H1 (cell line): ENCODE measurements around the gene HOXA10. TPM values are rescaled to one million over a fixed set of nuclear protein-coding genes. Genes with fewer than 3 reads are reported as not detected.

ENCODE experiments used
- CTCF ChIA-PET: fragments of 300-600 bp; sonication (Branson Sonifier 250); formaldehyde crosslinking; loops from one replicate; lab custom pipeline; 2021; ENCODE audit not compliant: partially characterized antibody; lab: Charles Lee
- POLR2A ChIA-PET: fragments of 300-600 bp; sonication (Branson Sonifier 250); formaldehyde crosslinking; loops from one replicate; lab custom pipeline; 2021; ENCODE audit warnings: inconsistent platforms; ENCODE audit not compliant: partially characterized antibody; lab: Charles Lee
- DNase-seq, 2 experiments: peaks; one replicate each; pipeline versions ENCODE4 v3.0.0 to v3.0.0-alpha.2; 2010 to 2022; ENCODE audit warnings: low spot score in 2 of 2, low read depth in 1 of 2, mixed read lengths in 1 of 2
- FAIRE-seq: peaks from 2 replicates; lab custom pipeline; 2011; peaks lifted over from hg19 to GRCh38; lab: Jason Lieb, UNC
- H2AFZ ChIP-seq: 2 replicates; pipeline ENCODE4 v1.8.1; 2012; ENCODE audit warnings: low read length, inconsistent platforms
- H2AK5ac ChIP-seq: 2 replicates; pipeline ENCODE4 v1.6.1; 2013; ENCODE audit warnings: low read depth, low read length
- H2BK120ac ChIP-seq: replicated peaks from 2 replicates; pipeline ENCODE3; 2013; ENCODE audit warnings: low read depth, low read length, inconsistent platforms
- H2BK12ac ChIP-seq: 2 replicates; pipeline ENCODE4 v1.6.1; 2013; ENCODE audit warnings: low read depth, low read length
- H2BK15ac ChIP-seq: 2 replicates; pipeline ENCODE4 v1.6.1; 2013; ENCODE audit warnings: low read length
- H2BK20ac ChIP-seq: 2 replicates; pipeline ENCODE4 v1.6.1; 2013; ENCODE audit warnings: low read length
- H2BK5ac ChIP-seq: 2 replicates; pipeline ENCODE4 v1.6.1; 2013; ENCODE audit warnings: low read depth, low read length
- H3K14ac ChIP-seq: 2 replicates; pipeline ENCODE4 v1.6.1; 2013; ENCODE audit warnings: inconsistent platforms; ENCODE audit not compliant: insufficient read length
- H3K18ac ChIP-seq: 2 replicates; pipeline ENCODE4 v1.6.1; 2013; ENCODE audit warnings: low read length; ENCODE audit errors: extremely low read depth
- H3K23ac ChIP-seq: 2 replicates; pipeline ENCODE4 v1.6.1; 2013; ENCODE audit warnings: inconsistent platforms; ENCODE audit not compliant: insufficient read length
- H3K23me2 ChIP-seq: 2 replicates; pipeline ENCODE4 v1.6.1; 2013; ENCODE audit warnings: low read depth, low read length
- H3K27ac ChIP-seq: 2 replicates; pipeline ENCODE4 v1.6.1; 2011; ENCODE audit warnings: low read depth, low read length, inconsistent platforms
- H3K27me3 ChIP-seq, 4 experiments: replicated peaks in 1 of 4; 1 replicate in 1 of 4; 2 replicates in 3 of 4; pipeline versions ENCODE4 v1.6.1 to v1.8.1; 2011 to 2013; ENCODE audit warnings: low read length in 3 of 4, mild to moderate bottlenecking in 3 of 4, inconsistent platforms in 2 of 4, mixed read lengths in 2 of 4, moderate library complexity in 1 of 4; ENCODE audit not compliant: control insufficient read depth in 3 of 4, insufficient read depth in 3 of 4; ENCODE audit errors: extremely low read depth in 1 of 4
- H3K36me3 ChIP-seq, 4 experiments: 2 replicates each; pipeline versions ENCODE4 v1.6.1 to v1.8.1; 2011 to 2013; ENCODE audit warnings: mild to moderate bottlenecking in 4 of 4, low read length in 3 of 4, moderate library complexity in 2 of 4, control low read depth in 1 of 4, inconsistent platforms in 1 of 4; ENCODE audit not compliant: insufficient read depth in 4 of 4, control insufficient read depth in 2 of 4
- H3K4ac ChIP-seq: replicated peaks from 2 replicates; pipeline ENCODE3; 2013; ENCODE audit warnings: low read length, low read depth, mixed read lengths, inconsistent platforms; ENCODE audit not compliant: insufficient read length
- H3K4me1 ChIP-seq, 4 experiments: replicated peaks in 1 of 4; 1 replicate in 1 of 4; 2 replicates in 3 of 4; pipeline versions ENCODE4 v1.6.1 to v1.8.1; 2011 to 2013; ENCODE audit warnings: low read length in 3 of 4, inconsistent platforms in 2 of 4, mixed read lengths in 1 of 4; ENCODE audit not compliant: insufficient read depth in 4 of 4, control insufficient read depth in 3 of 4
- H3K4me2 ChIP-seq, 2 experiments: 2 replicates each; pipeline versions ENCODE4 v1.6.1 to v1.8.1; 2011 to 2013; ENCODE audit warnings: low read depth in 2 of 2, low read length in 2 of 2, control low read depth in 1 of 2, inconsistent platforms in 1 of 2, mild to moderate bottlenecking in 1 of 2; ENCODE audit not compliant: insufficient read depth in 1 of 2
- H3K4me3 ChIP-seq, 4 experiments: fragments of 200-600, 300-600 bp in 1 of 4; sonication (generic), shearing (Covaris generic), sonication (Bioruptor Twin) in 1 of 4; 2 replicates each; pipeline versions ENCODE4 v1.5.1 to v1.8.1; 2011 to 2016; ENCODE audit warnings: low read length in 4 of 4, low read depth in 3 of 4, control low read depth in 2 of 4, inconsistent platforms in 2 of 4, mild to moderate bottlenecking in 2 of 4, mixed read lengths in 1 of 4, moderate library complexity in 1 of 4; ENCODE audit not compliant: insufficient read depth in 2 of 4; ENCODE audit errors: extremely low read depth in 1 of 4
- H3K56ac ChIP-seq: replicated peaks from 2 replicates; pipeline ENCODE3; 2013; ENCODE audit warnings: low read depth, mild to moderate bottlenecking, mixed read lengths, low read length, inconsistent platforms; ENCODE audit not compliant: insufficient read length
- H3K79me1 ChIP-seq: 2 replicates; pipeline ENCODE4 v1.6.1; 2013; ENCODE audit warnings: low read depth, low read length, control low read depth
- H3K79me2 ChIP-seq, 2 experiments: 2 replicates each; pipeline versions ENCODE4 v1.6.1 to v1.8.1; 2012 to 2013; ENCODE audit warnings: low read length in 2 of 2, mild to moderate bottlenecking in 2 of 2, inconsistent platforms in 1 of 2; ENCODE audit not compliant: insufficient read depth in 2 of 2, control insufficient read depth in 1 of 2
- H3K9ac ChIP-seq, 4 experiments: replicated peaks in 1 of 4; 1 replicate in 1 of 4; 2 replicates in 3 of 4; pipeline versions ENCODE4 v1.6.1 to v1.8.1; 2011 to 2013; ENCODE audit warnings: low read depth in 3 of 4, low read length in 3 of 4, control low read depth in 2 of 4, mild to moderate bottlenecking in 2 of 4, moderate library complexity in 2 of 4, inconsistent platforms in 1 of 4; ENCODE audit errors: extremely low read depth in 1 of 4
- H3K9me3 ChIP-seq, 2 experiments: 2 replicates each; pipeline versions ENCODE4 v1.6.1 to v1.8.1; 2012 to 2013; ENCODE audit warnings: mild to moderate bottlenecking in 2 of 2, moderate library complexity in 2 of 2, control low read depth in 1 of 2, inconsistent platforms in 1 of 2, low read depth in 1 of 2, low read length in 1 of 2, mixed read lengths in 1 of 2; ENCODE audit not compliant: insufficient read depth in 2 of 2
- H4K20me1 ChIP-seq, 2 experiments: replicated peaks in 1 of 2; 2 replicates each; pipeline versions ENCODE3 to v1.8.1; 2011 to 2013; ENCODE audit warnings: inconsistent platforms in 2 of 2, low read length in 2 of 2, mild to moderate bottlenecking in 1 of 2; ENCODE audit not compliant: insufficient read depth in 2 of 2, control insufficient read depth in 1 of 2
- H4K5ac ChIP-seq: 2 replicates; pipeline ENCODE4 v1.6.1; 2013; ENCODE audit warnings: low read length, low read depth, mixed read lengths, inconsistent platforms; ENCODE audit not compliant: insufficient read length
- H4K8ac ChIP-seq: 2 replicates; pipeline ENCODE4 v1.8.0; 2013; ENCODE audit warnings: mild to moderate bottlenecking, moderate library complexity, low read length, inconsistent platforms; ENCODE audit not compliant: insufficient read depth; ENCODE audit errors: extremely low read depth
- H4K91ac ChIP-seq: replicated peaks from 2 replicates; pipeline ENCODE3; 2013; ENCODE audit warnings: low read length, mixed read lengths, inconsistent platforms; ENCODE audit not compliant: insufficient read length
- ASH2L ChIP-seq: fragments of 200-600, 300-600 bp; sonication (generic); IDR thresholded peaks from one replicate; pipeline ENCODE4 v1.7.1; 2017; ENCODE audit warnings: low read length
- EZH2 ChIP-seq: fragments of 200-600 bp; sonication (generic); IDR thresholded peaks from 2 replicates; pipeline ENCODE4 v1.7.1; 2012; ENCODE audit warnings: low read depth, mild to moderate bottlenecking, moderate library complexity, low read length, inconsistent platforms; ENCODE audit not compliant: severe bottlenecking
- MAFK ChIP-seq: IDR thresholded peaks from 2 replicates; pipeline ENCODE4 v1.6.1; 2012; ENCODE audit warnings: low read depth, mild to moderate bottlenecking, improper control_type of control experiment, low read length
- POU5F1 ChIP-seq: IDR thresholded peaks from 2 replicates; pipeline ENCODE4 v1.6.1; 2011; ENCODE audit warnings: low read depth, mild to moderate bottlenecking, low read length, moderate library complexity
- RBBP5 ChIP-seq: IDR thresholded peaks from 2 replicates; pipeline ENCODE4 v1.7.1; 2012; ENCODE audit warnings: low read depth, mild to moderate bottlenecking, inconsistent platforms, low read length, moderate library complexity, borderline replicate concordance
- RNF2 ChIP-seq: fragments of 200-900, 300-1000 bp; sonication (generic); IDR thresholded peaks from 2 replicates; pipeline ENCODE4 v1.7.1; 2016; ENCODE audit warnings: borderline replicate concordance, low read depth, mild to moderate bottlenecking, antibody characterized with exemption, low read length; ENCODE audit not compliant: poor library complexity, severe bottlenecking; ENCODE audit errors: missing control alignments
- SRF ChIP-seq: IDR thresholded peaks from 2 replicates; pipeline ENCODE4 v1.6.1; 2011; ENCODE audit warnings: mild to moderate bottlenecking, low read depth, low read length, moderate library complexity
- SUZ12 ChIP-seq: fragments of 200-600 bp; sonication (generic); IDR thresholded peaks from 2 replicates; pipeline ENCODE4 v1.6.1; 2012; ENCODE audit warnings: mild to moderate bottlenecking, inconsistent platforms, low read length, moderate library complexity, mixed read lengths
- WGBS, 2 experiments: shearing (Covaris generic) in 1 of 2; methylation state at CpG; one replicate each; pipeline versions ENCODE4 v1.1.6 to v1.1.7; 2013 to 2015; ENCODE audit warnings: low lambda C conversion rate in 2 of 2, mixed read lengths in 2 of 2, inconsistent platforms in 1 of 2, low coverage in 1 of 2, missing lambda C conversion rate in 1 of 2; ENCODE audit not compliant: insufficient replicate concordance in 2 of 2, insufficient coverage in 1 of 2, insufficient read length in 1 of 2; ENCODE audit errors: extremely low coverage in 1 of 2, missing lambda C conversion rate in 1 of 2; 5-methylcytosine and 5-hydroxymethylcytosine counted together
- polyA plus RNA-seq, 7 experiments: library from polyadenylated mRNA; depleted of rRNA in 3 of 7; stranded (reverse) in 5 of 7; unstranded in 2 of 7; fragments of >200 nt in 5 of 7; fragments of 200-250 nt in 2 of 7; gene quantifications; 1 replicate in 5 of 7; 2 replicates in 1 of 7; 4 replicates in 1 of 7; pipeline versions ENCODE4 v1.2.1 to v1.2.3, GENCODE V29; 2011 to 2013; ENCODE audit warnings: missing spikeins in 2 of 7, mixed read lengths in 2 of 7
- total RNA-seq: library from RNA; stranded (reverse); fragmentation: NEBNext Ultra II Directional; extraction: Animal tissue kit (Norgen Biotek cat#: 25700); gene quantifications from 2 replicates; pipeline ENCODE4 v1.2.1, GENCODE V29; 2021

The HOXA10 gene
- total and polyA plus RNA-seq, 2 of the 8 experiments (the other 6 are each of a cell fraction or from before 2014, with no cell fraction given): not detected

- Histone ChIP-seq H3K4me3 (no peak overlapping the region), H3K79me2 (no peaks in the 10 kb centered on the region), H3K56ac (no peak overlapping the region), H2BK20ac (no peak overlapping the region; the same call in 1 of the 2 replicates), H4K5ac (no peak overlapping the region), H4K8ac (peak overlapping the region; percentile 65; the same call in 1 of the 2 replicates), H3K4me1 (peaks cover 0 to 4% (median 1%) of the 10 kb centered on the region in 4 experiments; a peak in 3 of 7 replicates), H3K27ac (no peak overlapping the region), H2BK15ac (no peak overlapping the region), H3K23ac (no peak overlapping the region), H3K23me2 (no peaks in the 10 kb centered on the region), H4K91ac (no peak overlapping the region), H2AK5ac (peak overlapping the region; percentile 34; the same call in 1 of the 2 replicates), H3K27me3 (peaks cover 96 to 100% (median 100%) of the 10 kb centered on the region in 4 experiments), H3K14ac (no peak overlapping the region), H2BK5ac (no peak overlapping the region), H3K4ac (no peak overlapping the region), H3K36me3 (peaks cover 0 to 11% (median 0%) of the 10 kb centered on the region in 4 experiments; a peak in 1 of 8 replicates), H3K79me1 (no peaks in the 10 kb centered on the region; the same call in 1 of the 2 replicates), H3K9me3 (no peaks in the 10 kb centered on the region), H2BK12ac (peak overlapping the region; percentile 81; the same call in 1 of the 2 replicates), H3K18ac (no peak overlapping the region), H3K9ac (no peak overlapping the region), H3K4me2 (peak overlapping the region; percentile 13 to 34; a peak in 2 of 4 replicates), H4K20me1 (peaks cover 26 to 44% of the 10 kb centered on the region in 2 experiments), H2BK120ac (no peak overlapping the region), H2AFZ (no peak overlapping the region)
- 7% methylated on average over 52 of the region's 52 CpGs; no CpG with 5 or more reads in 1 of the 2 experiments for WGBS, 2 experiments
- peak; percentile 98 for TF ChIP-seq RNF2
- TF ChIP-seq RBBP5: 0 out of 2 replicates have a peak, but pooled peaks have one; percentile 23
- TF ChIP-seq MAFK: no peak
- peak; percentile 100 for TF ChIP-seq SUZ12
- no peak for TF ChIP-seq POU5F1
- peak; percentile 100 for TF ChIP-seq EZH2
- no peak for TF ChIP-seq SRF
- TF ChIP-seq ASH2L: no peak
- no peak for FAIRE-seq
- POLR2A ChIA-PET: interaction anchor here (1.2 kb wide), 1 partner anchor 33 kb away, joined by 3 read pairs; no protein-coding TSS in a partner anchor
- CTCF ChIA-PET: interaction anchor here (0.7 to 6.6 kb wide), 9 partner anchors 9 to 416 kb away, joined by 3 to 64 read pairs (median 3); partner anchors contain the start of gene HOXA11
- DNase-seq: peak in 1 of 2 experiments; percentile 55
Observed at GRCh38 chr7:27205325-27206280, 31.5 kb upstream of the HOXA10 start.
